HG03457 (cell line): Measurements from ENCODE around the gene SEC23B.

Source experiments
- ATAC-seq: cut with Tn5 transposase; IDR thresholded peaks from one replicate; pipeline ENCODE4 v1.9.1; 2021; ENCODE audit warnings: moderate number of reproducible peaks; ENCODE audit not compliant: unreplicated experiment

The SEC23B gene

DNA sequence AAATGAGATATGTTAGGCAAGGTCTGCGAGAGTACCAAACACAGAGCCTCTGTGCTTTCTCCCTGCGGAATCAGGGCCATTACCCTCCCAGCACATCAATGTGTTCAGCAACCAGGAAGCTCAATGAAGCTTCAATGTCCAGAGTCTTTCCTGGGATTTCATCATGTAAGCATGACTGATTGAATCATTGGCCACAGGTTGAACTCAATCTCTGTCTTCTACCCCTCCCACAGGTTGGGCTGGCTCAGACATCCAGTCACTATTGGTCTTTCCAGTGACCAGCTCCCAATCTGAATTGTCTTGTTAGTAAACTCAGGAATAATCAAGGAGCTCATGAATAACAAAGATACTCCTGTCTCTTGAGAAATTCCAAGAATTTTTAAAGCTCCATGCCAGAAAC, 77.4 kb downstream of the SEC23B start:
- ATAC-seq, result no peak

DNA sequence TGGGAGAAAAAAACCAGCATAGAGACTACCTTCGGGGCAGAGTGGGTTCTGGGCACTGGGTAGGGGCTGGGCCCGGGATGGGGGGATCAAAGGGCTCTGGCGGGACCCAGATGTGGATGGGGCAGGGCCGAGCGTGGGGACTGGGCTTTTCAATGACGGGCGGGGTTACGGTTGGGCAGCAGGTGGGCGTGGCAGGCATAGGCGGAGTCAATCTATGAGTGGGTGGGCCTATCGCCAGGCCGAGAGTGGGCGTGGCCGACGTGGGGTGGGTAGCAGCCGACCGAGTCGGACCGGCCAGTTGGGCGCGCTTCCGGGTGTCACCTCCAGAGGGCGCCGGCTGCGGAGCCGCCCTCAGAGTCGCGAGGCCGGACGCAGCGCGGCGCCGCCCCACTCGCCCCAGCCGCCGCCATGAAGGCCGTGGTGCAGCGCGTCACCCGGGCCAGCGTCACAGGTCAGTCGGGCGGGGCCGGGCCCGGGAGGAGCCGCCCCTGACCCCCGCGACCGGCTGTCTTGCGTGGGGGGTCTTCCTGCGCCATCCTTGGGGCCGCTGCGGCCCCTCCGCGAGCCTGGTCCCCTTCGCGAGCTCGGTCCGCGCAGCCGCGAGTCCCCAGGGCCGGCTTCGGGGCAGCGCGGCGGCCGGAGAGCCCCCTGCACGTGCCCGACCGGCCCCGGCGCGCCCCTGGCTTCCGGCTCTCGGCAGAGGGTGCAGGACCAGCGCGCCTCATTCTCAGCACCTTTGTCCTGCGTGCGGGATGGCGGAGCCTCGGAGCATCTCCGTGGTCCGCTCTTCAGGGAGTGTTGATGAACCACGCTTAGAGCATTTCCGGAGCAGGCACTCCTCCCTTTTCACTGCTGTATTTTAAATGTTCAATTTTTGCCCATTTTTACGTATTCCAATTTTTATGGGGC, 80.2 kb downstream of the SEC23B start, which contains the start of gene DTD1:
Gene DTD1 (plus strand): TSS at position 390 of the 909 bp plus-strand sequence. CDS start 19 bp downstream, at position 409.
- peak; percentile 81 for ATAC-seq

DNA sequence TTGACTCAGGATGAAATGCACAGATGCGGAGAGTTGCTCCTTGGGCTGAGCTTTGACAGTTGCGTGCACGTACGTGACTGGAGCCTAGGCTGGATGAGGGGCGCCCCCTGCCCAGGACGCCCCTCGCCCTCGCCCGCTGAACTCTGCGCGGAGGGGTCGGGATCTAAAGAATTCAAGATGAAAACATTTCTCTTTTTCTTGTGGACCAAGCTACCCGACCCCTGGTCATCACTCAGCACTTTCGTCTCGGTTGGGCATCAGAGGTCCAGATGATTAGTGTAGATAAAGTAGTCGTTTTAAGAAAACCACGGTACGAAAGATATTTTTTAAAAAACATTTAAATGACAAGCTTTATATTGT, 80.8 kb downstream of the SEC23B start:
- peak; percentile 8 for ATAC-seq

DNA sequence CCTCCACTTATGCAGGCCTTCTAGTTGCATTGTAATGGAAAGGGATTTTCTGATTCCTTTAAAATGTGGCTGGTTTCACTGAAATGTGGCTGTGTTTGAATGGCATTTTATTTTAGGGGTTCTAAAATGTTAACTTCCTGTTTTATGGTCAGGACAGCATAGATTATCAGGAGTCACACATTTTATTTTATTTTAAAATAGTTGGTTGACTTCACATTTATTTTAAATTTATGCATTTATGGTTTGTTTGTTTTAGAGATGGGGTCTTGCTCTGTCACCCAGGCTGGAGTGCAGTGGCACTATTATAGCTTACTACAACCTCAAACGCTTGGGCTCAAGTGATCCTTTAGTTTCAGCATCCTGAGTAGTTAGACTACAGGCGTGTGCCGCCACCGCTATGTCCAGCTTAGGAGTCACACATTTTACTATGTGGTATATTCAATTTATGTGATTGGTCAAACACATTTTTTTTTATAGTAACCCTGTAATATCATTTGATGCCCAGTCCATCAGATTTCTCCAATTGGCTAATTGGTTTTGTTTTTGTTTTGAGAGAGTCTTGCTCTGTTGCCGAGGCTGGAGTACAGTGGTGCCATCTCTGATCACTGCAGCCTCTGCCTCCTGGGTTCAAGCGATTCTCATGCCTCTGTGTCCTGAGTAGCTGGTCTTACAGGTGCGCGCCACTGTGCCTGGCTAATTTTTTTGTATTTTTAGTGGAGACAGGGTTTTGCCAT, 82.4 kb downstream of the SEC23B start:
- no peak for ATAC-seq

DNA sequence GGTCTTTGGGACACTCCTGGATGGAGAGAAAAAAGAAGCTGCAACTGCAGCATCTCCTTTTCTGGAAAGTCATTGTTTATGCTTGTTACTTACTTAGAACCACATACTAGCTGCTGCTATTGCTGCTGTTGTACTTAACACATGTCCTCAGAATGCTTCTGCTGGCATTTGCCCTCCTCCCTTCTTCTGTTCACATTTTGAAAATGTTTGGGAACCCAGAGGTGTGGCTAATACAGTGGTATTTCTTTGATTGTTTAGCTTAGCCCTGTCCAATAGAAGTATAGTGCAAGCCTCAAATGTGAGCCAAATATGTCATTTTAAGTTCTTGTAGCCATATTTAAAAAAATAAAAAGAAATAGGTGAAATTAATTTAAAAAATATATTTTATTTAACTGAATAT, 88.5 kb downstream of the SEC23B start:
- no peak for ATAC-seq

DNA sequence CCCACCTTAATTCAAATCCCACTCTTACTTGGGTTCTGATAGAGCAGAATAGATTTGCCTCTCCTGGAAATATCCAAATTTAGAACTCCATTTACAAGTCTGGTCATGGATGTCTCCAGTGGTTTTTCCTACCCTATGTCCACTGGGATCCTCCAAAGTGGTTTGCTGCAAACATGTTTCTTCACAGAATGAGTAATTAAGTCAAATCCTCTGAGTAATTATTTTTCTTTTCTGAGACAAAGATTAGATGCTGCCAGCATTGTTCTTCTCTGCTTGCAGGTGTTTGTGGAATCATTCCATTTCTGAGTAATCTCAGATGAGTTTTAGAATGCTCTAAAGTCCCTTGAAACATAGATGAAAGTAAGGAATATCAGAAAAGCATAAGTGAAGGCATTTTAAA, 102.0 kb downstream of the SEC23B start:
- no peak for ATAC-seq
